IPS DF 6.9 (cell line): ENCODE results near the gene RSPH6A.

Experiments
- DNase-seq: peaks from one replicate; pipeline ENCODE4 v3.0.0-alpha.2; 2013; ENCODE audit warnings: low read depth, low spot score
- H3K27ac ChIP-seq: one replicate; pipeline ENCODE4 v1.5.1; 2013; ENCODE audit warnings: low read length, control low read depth
- H3K27me3 ChIP-seq: 2 replicates; pipeline ENCODE4 v1.6.1; 2013; ENCODE audit warnings: mild to moderate bottlenecking, low read length; ENCODE audit not compliant: control insufficient read depth, insufficient read depth
- H3K36me3 ChIP-seq: 2 replicates; pipeline ENCODE4 v1.6.1; 2013; ENCODE audit warnings: low read length; ENCODE audit not compliant: control insufficient read depth, insufficient read depth
- H3K4me1 ChIP-seq: 2 replicates; pipeline ENCODE4 v1.6.1; 2013; ENCODE audit warnings: low read length; ENCODE audit not compliant: control insufficient read depth, insufficient read depth
- H3K4me3 ChIP-seq: 2 replicates; pipeline ENCODE4 v1.5.1; 2013; ENCODE audit warnings: mild to moderate bottlenecking, low read length
- H3K9me3 ChIP-seq: 2 replicates; pipeline ENCODE4 v1.6.1; 2013; ENCODE audit warnings: low read length, inconsistent platforms; ENCODE audit not compliant: control insufficient read depth, insufficient read depth
- WGBS: extraction: QIAGEN DNeasy Blood & Tissue Kit; methylation state at CpG from one replicate; pipeline ENCODE4 v1.1.7; 2013; ENCODE audit warnings: mixed read lengths, missing lambda C conversion rate; ENCODE audit not compliant: insufficient read length, insufficient coverage; 5-methylcytosine and 5-hydroxymethylcytosine counted together

The RSPH6A gene

GRCh38 chr19:45765702-45766295 lies 49.3 kb downstream of the RSPH6A start:
- Histone ChIP-seq H3K36me3 (no peaks in the 10 kb centered on the region), H3K27me3 (no peaks in the 10 kb centered on the region), H3K9me3 (no peaks in the 10 kb centered on the region), H3K4me3 (no peak overlapping the region), H3K27ac (no peak overlapping the region), H3K4me1 (peaks cover 19% of the 10 kb centered on the region)
- no CpG with 5 or more reads among the region's 23 CpGs for WGBS
- no peak for DNase-seq

- Histone ChIP-seq H3K36me3 (no peaks in the 10 kb centered on the region), H3K4me1 (peaks cover 19% of the 10 kb centered on the region), H3K27me3 (no peaks in the 10 kb centered on the region), H3K4me3 (no peak overlapping the region), H3K9me3 (no peaks in the 10 kb centered on the region), H3K27ac (no peak overlapping the region)
- DNase-seq: no peak
- WGBS: no CpG with 5 or more reads among the region's 21 CpGs
Observed at GRCh38 chr19:45764945-45765701, 50.0 kb downstream of the RSPH6A start.

DNA sequence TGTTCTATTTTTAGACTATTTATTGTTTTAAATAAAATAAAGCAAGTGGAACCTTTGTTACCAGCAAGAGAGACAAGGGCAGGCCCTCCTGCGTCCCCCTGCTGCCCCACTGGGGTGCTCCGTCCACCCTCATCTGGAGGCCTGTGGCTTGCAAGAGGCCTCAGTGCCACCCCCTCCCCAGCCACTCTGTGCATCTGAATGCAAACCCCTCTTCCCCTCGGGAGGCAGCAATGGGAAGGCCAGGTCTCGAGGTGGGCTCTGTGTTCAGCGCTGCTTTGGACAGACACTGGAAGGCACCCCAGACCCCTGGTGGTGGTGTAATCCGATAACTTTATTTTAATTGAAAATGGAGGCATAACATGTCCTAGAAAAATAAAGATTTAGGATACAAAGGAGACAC lies 50.6 kb downstream of the RSPH6A start:
- no peak overlapping the region for H3K4me3 ChIP-seq
- H3K36me3 ChIP-seq: no peaks in the 10 kb centered on the region
- WGBS: no CpG with 5 or more reads among the region's 6 CpGs
- no peak overlapping the region for H3K27ac ChIP-seq
- H3K4me1 ChIP-seq: peaks cover 19% of the 10 kb centered on the region
- no peaks in the 10 kb centered on the region for H3K27me3 ChIP-seq
- DNase-seq: no peak
- H3K9me3 ChIP-seq: no peaks in the 10 kb centered on the region

DNA sequence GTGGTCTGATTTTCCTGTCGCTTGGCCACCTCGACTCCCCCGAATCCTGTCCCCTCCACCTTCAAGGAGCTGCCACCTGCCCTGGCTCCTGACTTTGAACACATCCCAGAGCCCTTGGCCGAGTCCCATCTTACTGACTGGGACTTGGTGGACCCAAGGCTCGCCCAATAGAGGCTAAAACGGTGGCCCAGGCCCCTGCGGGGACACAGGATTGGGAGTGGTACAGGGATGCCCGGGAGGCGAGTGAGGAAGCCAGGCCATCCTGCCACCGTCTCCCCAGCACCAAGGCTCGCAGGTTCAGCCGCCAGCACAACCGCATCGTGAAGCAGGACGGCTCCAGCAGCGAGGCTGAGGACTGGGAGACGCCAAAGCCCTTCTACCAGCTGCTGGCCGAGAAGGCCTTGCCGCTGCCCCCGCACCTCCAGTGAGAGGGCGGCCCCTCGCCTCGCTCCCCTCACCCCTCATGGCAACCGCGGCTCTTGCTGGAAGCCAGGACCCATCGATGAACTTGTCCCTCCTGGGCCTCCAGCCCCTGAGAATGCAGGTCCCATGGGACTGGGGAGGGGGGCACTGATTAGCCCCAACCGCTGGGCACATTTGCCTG lies 51.3 kb downstream of the RSPH6A start:
- Histone ChIP-seq H3K27me3 (no peaks in the 10 kb centered on the region), H3K36me3 (no peaks in the 10 kb centered on the region), H3K4me3 (no peak overlapping the region), H3K4me1 (peaks cover 19% of the 10 kb centered on the region), H3K9me3 (no peaks in the 10 kb centered on the region), H3K27ac (no peak overlapping the region)
- no peak for DNase-seq
- no CpG with 5 or more reads among the region's 27 CpGs for WGBS

DNA sequence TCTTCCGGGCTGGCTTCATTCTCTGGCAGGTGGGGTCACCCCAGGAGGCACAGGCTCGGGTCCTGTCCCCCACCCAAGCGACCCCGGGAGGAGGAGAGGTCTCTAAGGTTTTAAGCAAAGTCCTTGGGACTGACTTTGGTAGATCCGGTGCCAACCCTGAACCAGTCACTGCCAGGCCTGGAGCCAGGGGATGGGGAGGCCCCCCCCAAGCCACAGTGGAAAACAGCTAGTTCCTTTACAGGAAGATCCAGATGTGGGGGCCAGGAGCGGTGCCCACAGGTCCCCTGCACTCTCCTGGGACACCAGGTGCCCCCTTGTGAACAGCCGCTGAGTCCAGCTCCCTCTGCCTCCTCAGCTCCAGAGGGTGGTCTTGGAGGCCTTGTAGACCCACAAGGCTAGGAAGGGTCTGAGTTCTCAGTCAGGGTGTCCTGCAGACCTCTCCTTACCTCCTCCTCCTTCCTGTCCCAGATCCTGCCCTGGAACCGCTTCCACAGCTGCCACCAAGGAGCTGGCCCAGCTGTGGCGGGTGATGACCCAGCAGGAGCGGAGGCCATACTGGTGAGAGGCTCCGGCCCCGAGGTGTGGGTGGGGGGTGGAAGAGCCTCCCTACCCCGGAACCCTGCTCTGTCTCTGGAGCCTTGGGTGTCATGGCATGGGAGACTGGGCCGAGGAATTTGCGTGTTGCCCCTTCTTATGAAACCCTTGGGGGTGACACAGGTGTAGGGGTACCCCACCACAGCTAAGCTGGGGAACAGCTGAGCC lies 52.1 kb downstream of the RSPH6A start:
- WGBS: no CpG with 5 or more reads among the region's 15 CpGs
- Histone ChIP-seq H3K36me3 (no peaks in the 10 kb centered on the region), H3K27me3 (no peaks in the 10 kb centered on the region), H3K4me1 (peaks cover 19% of the 10 kb centered on the region), H3K27ac (no peak overlapping the region), H3K9me3 (no peaks in the 10 kb centered on the region), H3K4me3 (no peak overlapping the region)
- no peak for DNase-seq

DNA sequence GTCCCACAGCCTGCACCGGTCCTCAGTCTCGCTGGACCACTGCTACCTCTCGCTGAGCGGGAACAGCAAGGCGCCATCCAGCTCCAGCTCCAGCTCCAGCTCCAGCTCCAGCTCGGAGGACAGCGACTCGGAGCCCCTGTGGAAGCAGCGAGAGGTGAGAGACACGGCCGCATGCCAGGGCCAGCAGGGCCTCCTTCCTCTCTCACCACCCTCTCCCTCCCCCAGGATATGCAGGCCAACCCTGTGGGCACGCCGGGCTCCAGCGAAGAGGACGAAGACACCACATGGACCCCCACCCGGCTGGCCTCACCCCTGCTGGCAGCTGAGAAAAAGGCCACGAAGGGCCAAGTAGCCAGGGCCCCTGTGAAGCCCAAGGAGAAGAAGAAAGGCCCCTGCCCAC lies 53.4 kb downstream of the RSPH6A start:
- no peak for DNase-seq
- Histone ChIP-seq H3K4me3 (no peak overlapping the region), H3K27ac (no peak overlapping the region), H3K27me3 (no peaks in the 10 kb centered on the region), H3K4me1 (peaks cover 16% of the 10 kb centered on the region), H3K9me3 (no peaks in the 10 kb centered on the region), H3K36me3 (no peaks in the 10 kb centered on the region)
- WGBS: no CpG with 5 or more reads among the region's 17 CpGs

DNA sequence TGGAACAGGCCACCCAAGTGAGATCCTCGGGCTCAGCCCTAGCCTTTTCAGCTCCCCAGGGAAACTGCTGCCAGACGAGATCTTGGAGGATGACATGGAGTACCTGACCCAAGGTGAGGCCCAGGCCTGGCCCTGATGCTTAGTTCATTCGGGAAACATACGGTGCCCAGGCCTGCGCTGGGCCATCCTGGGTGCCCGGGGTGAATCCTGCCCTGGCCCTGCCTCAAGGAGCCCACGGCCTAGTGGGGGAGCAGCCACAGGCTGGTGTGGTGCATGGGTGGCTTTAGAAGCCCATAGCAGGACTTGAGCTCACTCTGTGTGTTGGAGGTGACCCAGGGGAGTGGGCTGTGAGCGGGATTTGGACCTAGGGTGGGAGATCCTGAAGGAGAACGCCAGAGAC lies 56.2 kb downstream of the RSPH6A start:
- Histone ChIP-seq H3K27me3 (no peaks in the 10 kb centered on the region), H3K9me3 (no peaks in the 10 kb centered on the region), H3K4me1 (peaks cover 3% of the 10 kb centered on the region), H3K27ac (no peak overlapping the region), H3K4me3 (no peak overlapping the region), H3K36me3 (no peaks in the 10 kb centered on the region)
- WGBS: no CpG with 5 or more reads among the region's 9 CpGs
- no peak for DNase-seq

GRCh38 chr19:45757695-45758094 lies 57.4 kb downstream of the RSPH6A start:
- no peaks in the 10 kb centered on the region for H3K27me3 ChIP-seq
- no CpG with 5 or more reads among the region's 9 CpGs for WGBS
- no peak overlapping the region for H3K27ac ChIP-seq
- H3K9me3 ChIP-seq: no peaks in the 10 kb centered on the region
- H3K36me3 ChIP-seq: no peaks in the 10 kb centered on the region
- no peak for DNase-seq
- no peaks in the 10 kb centered on the region; the same call in 1 of the 2 replicates for H3K4me1 ChIP-seq
- H3K4me3 ChIP-seq: no peak overlapping the region

- Histone ChIP-seq H3K27me3 (no peaks in the 10 kb centered on the region), H3K9me3 (no peaks in the 10 kb centered on the region), H3K4me1 (no peaks in the 10 kb centered on the region), H3K27ac (no peak overlapping the region), H3K36me3 (no peaks in the 10 kb centered on the region), H3K4me3 (no peak overlapping the region)
- WGBS: no CpG with 5 or more reads among the region's 8 CpGs
- no peak for DNase-seq
Observed at GRCh38 chr19:45754323-45754722, 60.8 kb downstream of the RSPH6A start.

GRCh38 chr19:45753548-45753947 lies 61.6 kb downstream of the RSPH6A start:
- no peak overlapping the region for H3K4me3 ChIP-seq
- DNase-seq: no peak
- H3K4me1 ChIP-seq: no peaks in the 10 kb centered on the region
- no peaks in the 10 kb centered on the region for H3K9me3 ChIP-seq
- H3K27me3 ChIP-seq: no peaks in the 10 kb centered on the region
- WGBS: no CpG with 5 or more reads among the region's 6 CpGs
- H3K36me3 ChIP-seq: no peaks in the 10 kb centered on the region
- no peak overlapping the region for H3K27ac ChIP-seq
